IPS DF 4.7 (cell line): ENCODE measurements around the gene KRT6B.
"Not testable (repeated sequence)": the region's sequence is repeated elsewhere in the genome, so short reads cannot be mapped to it uniquely, and the experiment has no call there.

Source experiments
- DNase-seq: peaks from one replicate; pipeline ENCODE4 v3.0.0-alpha.2; 2013; ENCODE audit warnings: low spot score; ENCODE audit errors: extremely low read depth

The KRT6B gene

DNA sequence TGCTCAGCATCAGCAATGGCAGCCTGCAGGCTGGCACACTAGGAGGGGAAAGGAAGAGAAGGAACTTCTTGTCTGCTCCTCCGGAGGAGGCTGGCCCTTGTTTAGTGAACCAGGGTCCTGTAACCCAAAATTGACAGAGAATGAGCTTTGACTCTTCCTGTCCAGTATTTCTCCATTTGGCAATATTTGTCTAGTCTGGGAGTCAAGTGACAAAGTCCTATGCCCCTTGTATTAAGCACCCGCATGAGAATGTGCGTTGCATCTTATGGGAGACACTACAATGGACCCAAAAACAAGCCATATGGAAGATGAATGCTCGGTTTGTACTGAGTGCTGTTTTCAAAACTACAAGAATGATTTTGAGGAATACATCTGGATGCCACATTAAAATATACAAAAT is 17.9 kb upstream of the KRT6B start:
- no peak for DNase-seq

DNA sequence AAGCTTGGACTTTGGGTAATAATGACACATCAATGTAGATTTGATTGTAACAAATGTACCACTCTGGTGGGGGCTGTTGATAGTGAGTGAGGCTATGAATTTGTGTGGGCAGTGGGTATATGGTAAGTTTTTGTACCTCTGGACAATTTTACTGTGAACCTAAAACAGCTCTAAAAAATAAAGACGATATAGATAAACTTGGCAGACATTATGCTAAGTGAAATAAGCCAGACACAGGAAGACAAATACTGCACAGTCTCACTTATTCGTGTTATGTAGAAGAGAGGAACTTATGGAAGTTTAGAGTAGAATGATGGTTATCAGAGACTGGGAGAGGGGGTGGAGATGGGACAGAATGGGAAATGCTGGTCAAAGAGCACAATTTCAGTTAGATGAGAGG is 13.0 kb upstream of the KRT6B start:
- DNase-seq: no peak

GRCh38 chr12:52461693-52462092 is 9.7 kb upstream of the KRT6B start:
- DNase-seq: no peak

DNA sequence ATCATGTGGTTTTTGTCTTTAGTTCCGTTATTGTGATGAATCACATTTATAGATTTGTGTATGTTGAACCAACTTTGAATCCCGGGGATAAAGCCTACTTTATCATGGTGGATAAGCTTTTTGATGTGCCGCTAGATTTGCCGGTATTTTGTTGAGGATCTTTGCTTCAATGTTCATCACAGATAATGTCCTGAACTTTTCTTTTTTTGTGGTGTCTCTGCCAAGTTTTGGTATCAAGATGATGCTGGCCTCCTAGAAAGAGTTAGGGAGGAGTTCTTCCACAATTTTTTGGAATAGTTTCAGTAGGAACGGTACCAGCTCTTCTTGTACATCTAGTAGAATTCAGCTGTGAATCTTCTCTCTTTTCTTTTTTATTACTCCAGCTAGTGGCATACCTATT is 6.9 kb upstream of the KRT6B start:
- DNase-seq: no peak

DNA sequence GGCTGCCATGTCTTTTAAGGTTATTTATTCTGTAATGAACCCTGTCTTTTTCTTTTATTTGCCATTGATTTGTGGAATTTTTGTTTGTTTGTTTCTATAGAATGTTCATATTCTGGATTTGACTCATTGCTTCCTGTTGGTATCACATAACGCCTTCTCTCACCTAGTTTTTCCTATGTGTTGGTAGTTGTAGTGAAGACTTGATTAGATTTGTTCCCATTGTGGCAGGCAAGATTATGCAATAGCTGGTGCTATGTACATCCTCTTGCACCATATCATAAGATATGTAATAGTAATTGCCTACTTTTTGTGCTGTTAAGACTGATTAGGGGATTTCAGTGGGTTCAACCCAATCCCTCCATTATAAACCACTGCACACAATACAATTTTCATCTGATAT is 3.9 kb upstream of the KRT6B start:
- DNase-seq: no peak

GRCh38 chr12:52454411-52455201 is 2.7 kb upstream of the KRT6B start:
- no peak for DNase-seq

DNA sequence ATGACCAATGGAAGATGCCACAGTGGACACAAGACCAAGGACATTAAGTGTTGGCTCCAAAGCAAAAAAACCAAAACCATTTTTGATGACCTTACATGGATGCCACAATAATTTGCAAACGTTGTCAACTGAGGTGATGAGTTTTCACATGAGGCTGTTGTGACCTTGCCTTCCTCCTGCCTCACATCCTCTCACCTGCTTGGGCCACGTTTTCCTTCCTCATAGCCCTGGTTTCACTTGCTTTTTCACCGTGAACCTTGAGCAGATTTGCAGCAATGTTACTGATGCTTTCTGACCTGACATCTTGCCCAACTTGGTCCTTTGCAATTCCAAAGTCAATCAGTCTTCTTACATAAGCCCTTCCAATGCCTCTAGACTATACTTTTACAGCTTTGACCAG is 3.7 kb downstream of the KRT6B start:
- DNase-seq: no peak

- DNase-seq: not testable (repeated sequence)
These were observed 4.8 kb downstream of the KRT6B start for GRCh38 chr12:52447196-52447595.

- DNase-seq: no peak
These were observed 5.4 kb downstream of the KRT6B start for GRCh38 chr12:52446367-52447045.

DNA sequence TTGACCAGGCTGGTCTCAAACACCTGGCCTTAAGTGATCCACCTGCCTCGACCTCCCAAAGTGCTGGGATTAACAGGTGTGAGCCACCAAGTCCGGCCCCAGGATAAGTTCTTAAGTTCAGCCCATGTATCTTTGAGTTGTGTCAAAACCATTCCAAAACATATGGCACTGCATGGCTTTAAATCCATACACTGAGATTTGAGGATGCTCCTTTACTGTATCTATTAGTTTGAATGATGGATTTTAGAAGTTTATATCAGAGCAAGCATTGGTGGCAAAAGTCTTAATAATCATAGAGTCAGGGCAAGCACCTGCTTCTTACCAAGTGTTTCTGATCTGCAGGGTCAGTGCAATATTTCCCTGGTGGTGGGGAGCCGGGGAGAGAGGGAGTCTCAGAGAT is 6.1 kb downstream of the KRT6B start:
- DNase-seq: no peak

- no peak for DNase-seq
These were observed 7.0 kb downstream of the KRT6B start for GRCh38 chr12:52444647-52445595.

- no peak for DNase-seq
These were observed 8.0 kb downstream of the KRT6B start for GRCh38 chr12:52443966-52444365.

DNA sequence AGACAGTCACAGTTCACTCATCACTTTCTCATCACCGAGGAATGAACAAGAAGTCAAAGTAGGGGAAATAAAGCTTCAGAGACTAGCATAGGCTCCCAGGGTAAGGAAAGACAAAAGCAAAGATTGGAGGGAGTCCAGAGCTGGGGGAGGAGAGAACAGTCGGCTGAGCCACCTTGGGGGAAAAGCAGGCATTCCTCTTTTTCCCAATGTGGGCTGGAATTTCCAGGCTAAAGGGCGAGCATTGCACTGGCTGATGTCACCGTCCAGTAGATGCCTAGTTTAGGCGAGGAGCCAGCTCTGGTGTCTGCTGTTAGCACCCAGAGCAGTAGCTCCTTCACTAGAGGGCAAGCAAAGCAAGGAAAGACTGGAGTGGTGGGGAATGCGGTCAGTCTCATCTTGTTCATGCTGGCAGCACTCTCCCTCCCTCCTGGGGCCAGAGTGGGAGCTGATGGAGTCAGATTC is 9.3 kb downstream of the KRT6B start:
- peak; percentile 33 for DNase-seq

- DNase-seq: no peak
These were observed 10.5 kb downstream of the KRT6B start for GRCh38 chr12:52441320-52441911.

DNA sequence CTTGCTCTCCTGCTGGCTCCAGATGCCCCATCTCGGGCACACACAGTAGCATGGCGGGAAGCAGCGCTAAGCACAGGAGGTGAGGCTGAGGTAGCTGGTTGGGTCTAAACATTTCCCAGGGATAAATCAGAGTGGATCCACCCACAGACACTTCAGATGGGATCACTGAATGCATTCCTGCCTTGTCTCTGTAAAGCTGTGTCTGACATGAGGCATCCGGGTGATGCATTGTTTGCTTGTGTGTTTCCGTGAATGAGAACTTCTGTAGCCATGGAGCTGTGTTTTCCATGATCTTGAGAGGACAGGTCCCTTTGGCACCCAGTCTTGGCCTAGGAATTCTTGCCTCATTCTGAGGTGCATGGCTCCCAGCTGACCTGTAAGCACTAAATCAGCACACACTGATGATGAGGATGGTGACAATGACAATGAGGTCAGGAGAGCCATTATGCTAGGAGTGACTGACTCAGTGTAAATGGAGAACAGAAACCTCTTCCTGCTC is 11.1 kb downstream of the KRT6B start:
- DNase-seq: no peak

DNA sequence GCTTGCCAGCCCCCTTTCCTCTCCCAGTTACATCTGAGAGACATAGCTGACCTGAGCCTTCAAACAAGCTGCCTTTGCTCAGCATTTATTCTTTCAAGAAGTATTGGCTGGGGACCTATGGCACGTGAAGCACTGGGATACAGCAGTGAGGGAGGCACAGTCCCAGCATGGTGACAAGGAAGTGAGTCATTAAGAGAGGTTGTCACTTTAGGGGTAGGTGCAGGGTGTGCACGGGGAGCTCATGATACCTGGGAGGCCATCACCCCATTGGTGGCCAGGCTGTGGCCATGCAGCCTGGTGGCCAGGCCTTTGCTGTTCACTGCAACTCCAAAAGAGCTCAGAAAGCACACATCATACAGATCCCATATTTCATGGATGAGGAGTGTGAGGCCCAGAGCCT is 12.1 kb downstream of the KRT6B start:
- DNase-seq: no peak

DNA sequence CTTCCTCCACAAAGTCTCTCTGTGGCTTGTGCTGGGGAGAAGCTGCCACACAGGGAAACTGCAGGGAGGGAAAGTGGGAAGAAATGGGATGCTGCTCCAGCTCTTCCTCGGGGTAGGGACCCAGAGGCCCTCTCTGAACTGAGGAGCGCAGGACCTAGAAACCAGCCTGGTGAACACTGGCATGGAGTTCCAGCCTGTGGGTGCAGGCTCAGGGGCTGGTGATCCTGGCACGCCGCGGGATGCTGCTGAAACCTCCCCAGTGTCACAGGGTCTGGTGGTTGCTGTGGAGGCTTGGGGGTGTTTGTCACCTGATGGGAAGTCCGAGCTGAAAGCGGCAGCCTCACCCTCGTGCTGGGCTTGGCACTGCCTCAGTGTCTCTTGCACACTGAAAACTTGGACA is 12.5 kb downstream of the KRT6B start:
- no peak for DNase-seq

- DNase-seq: no peak
These were observed 13.3 kb downstream of the KRT6B start for GRCh38 chr12:52438305-52439301.

DNA sequence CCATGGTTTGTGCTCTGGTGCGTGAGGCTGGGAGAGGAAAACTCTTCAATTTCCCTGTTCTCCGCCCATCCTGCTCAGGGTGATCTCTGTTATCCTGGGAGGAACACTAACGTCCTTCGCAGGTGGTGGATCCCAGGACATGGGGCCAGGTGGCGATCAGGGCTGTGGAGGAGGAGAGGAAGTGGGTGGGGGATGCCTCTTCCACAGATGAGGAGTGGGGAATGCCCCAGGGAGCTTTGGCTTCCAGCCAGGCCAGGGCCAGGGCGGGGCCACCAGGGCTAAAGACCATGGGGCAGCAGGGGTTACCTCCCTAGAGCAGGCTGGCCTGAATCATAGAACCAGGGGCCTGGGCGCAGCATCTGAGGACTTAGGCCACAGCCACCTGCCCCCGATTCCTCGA is 14.4 kb downstream of the KRT6B start:
- no peak for DNase-seq
